T-helper 2 cell (primary cell): Measurements from ENCODE around the gene CHCT1.
"Not testable (repeated sequence)": the region's sequence is repeated elsewhere in the genome, so short reads cannot be mapped to it uniquely, and the experiment has no call there.

ENCODE experiments used
- DNase-seq, 5 experiments: peaks; one replicate each; pipeline versions ENCODE4 v3.0.0 to v3.0.0-alpha.2; 2012 to 2022

The CHCT1 gene

GRCh38 chr17:60398227-60398959 is 23.9 kb upstream of the CHCT1 start:
- DNase-seq: peak in 1 of 5 experiments; percentile 2

GRCh38 chr17:60401819-60402218 is 20.5 kb upstream of the CHCT1 start:
- DNase-seq: no peak

GRCh38 chr17:60403523-60403810 is 18.8 kb upstream of the CHCT1 start:
- no peak for DNase-seq

- no peak for DNase-seq
Observed at GRCh38 chr17:60403962-60404361, 18.3 kb upstream of the CHCT1 start.

- DNase-seq: no peak
Observed at GRCh38 chr17:60406887-60407286, 15.4 kb upstream of the CHCT1 start.

- no peak for DNase-seq
Observed at GRCh38 chr17:60410001-60410400, 12.3 kb upstream of the CHCT1 start.

GRCh38 chr17:60412701-60413100 is 9.6 kb upstream of the CHCT1 start:
- no peak for DNase-seq

GRCh38 chr17:60415146-60415545 is 7.1 kb upstream of the CHCT1 start:
- DNase-seq: no peak

- DNase-seq: no peak
Observed at GRCh38 chr17:60416368-60416925, 5.8 kb upstream of the CHCT1 start.

GRCh38 chr17:60419003-60419402 is 3.3 kb upstream of the CHCT1 start:
- not testable (repeated sequence) for DNase-seq

- DNase-seq: not testable (repeated sequence)
Observed at GRCh38 chr17:60419875-60420274, 2.4 kb upstream of the CHCT1 start.

- peak; percentile 37 to 81 (median 62) for DNase-seq
Observed at GRCh38 chr17:60421273-60422161, 772 bp upstream of the CHCT1 start.

- peak in 1 of 5 experiments; percentile 11 for DNase-seq
Observed at GRCh38 chr17:60423865-60424264, 1.6 kb downstream of the CHCT1 start.

GRCh38 chr17:60425626-60426025 is 3.3 kb downstream of the CHCT1 start:
- no peak for DNase-seq

- DNase-seq: no peak
Observed at GRCh38 chr17:60426596-60426995, 4.3 kb downstream of the CHCT1 start.

GRCh38 chr17:60428491-60428890 is 6.2 kb downstream of the CHCT1 start:
- DNase-seq: not testable (repeated sequence)

- DNase-seq: not testable (repeated sequence)
Observed at GRCh38 chr17:60430561-60430960, 8.3 kb downstream of the CHCT1 start.

GRCh38 chr17:60433021-60433997 is 11.0 kb downstream of the CHCT1 start:
- DNase-seq: not testable (repeated sequence)

- DNase-seq: peak in 4 of 5 experiments; percentile 18 to 57 (median 32)
Observed at GRCh38 chr17:60435244-60436167, 13.2 kb downstream of the CHCT1 start.

GRCh38 chr17:60436676-60437075 is 14.4 kb downstream of the CHCT1 start:
- DNase-seq: no peak

- DNase-seq: no peak
Observed at GRCh38 chr17:60439501-60439900, 17.2 kb downstream of the CHCT1 start.
